ENCODE data around the gene DUS2.
A peak's percentile ranks its signal among the peaks of the same experiment; 100 is the strongest.

DUS2 gene

GRCh38 chr16:68085259-68086071 is 62.4 kb downstream of the DUS2 start, which contains the start of gene NFATC3 (continued):
- TF ChIP-seq ZNF785 (tag by site-specific recombination; IDR thresholded peaks at IDR 0.05) (no peak), ZNF530 (tag by site-specific recombination; IDR thresholded peaks at IDR 0.05; ENCODE audit: low read depth) (no peak), MEIS1 (CRISPR knock-in tag; IDR thresholded peaks at IDR 0.05; ENCODE audit: borderline replicate concordance) (no peak), KLF8 (tag by site-specific recombination; IDR thresholded peaks at IDR 0.05) (no peak), ELK4 (IDR thresholded peaks at IDR 0.05; ENCODE audit: borderline replicate concordance, low read depth, low read length) (no peak), ZNF670 (tag by site-specific recombination; IDR thresholded peaks at IDR 0.05; ENCODE audit: low read depth) (no peak), ZNF626 (tag by site-specific recombination; IDR thresholded peaks at IDR 0.05) (no peak), ZNF449 (tag by site-specific recombination; IDR thresholded peaks at IDR 0.05) (no peak), ZNF169 (tag by site-specific recombination; IDR thresholded peaks at IDR 0.05) (peak; percentile 42; the same call in 1 of the 2 replicates), HOXD13 (CRISPR knock-in tag; IDR thresholded peaks at IDR 0.05; ENCODE audit: borderline replicate concordance) (no peak), KLF10 (tag by site-specific recombination; IDR thresholded peaks at IDR 0.05) (peak; percentile 78), RBAK (tag by site-specific recombination; IDR thresholded peaks at IDR 0.05) (no peak), ZNF76 (tag by site-specific recombination; IDR thresholded peaks at IDR 0.05; ENCODE audit: borderline replicate concordance, low read depth) (0 out of 2 replicates have a peak, but pooled peaks have one; percentile 16), CTCF (tag by site-specific recombination; IDR thresholded peaks at IDR 0.05) (peak; percentile 53; the same call in 1 of the 2 replicates), ZNF10 (tag by site-specific recombination; IDR thresholded peaks at IDR 0.05) (0 out of 2 replicates have a peak, but pooled peaks have one; percentile 23), PRDM2 (tag by site-specific recombination; IDR thresholded peaks at IDR 0.05; ENCODE audit: borderline replicate concordance) (no peak), ZNF792 (tag by site-specific recombination; IDR thresholded peaks at IDR 0.05) (no peak; the same call in 1 of the 2 replicates), ZNF239 (tag by site-specific recombination; IDR thresholded peaks at IDR 0.05) (no peak), IKZF3 (tag by site-specific recombination; IDR thresholded peaks at IDR 0.05) (0 out of 2 replicates have a peak, but pooled peaks have one; percentile 21), ZNF433 (tag by site-specific recombination; IDR thresholded peaks at IDR 0.05; ENCODE audit: low read depth) (no peak)
- TF ChIP-seq, protein P1, sequence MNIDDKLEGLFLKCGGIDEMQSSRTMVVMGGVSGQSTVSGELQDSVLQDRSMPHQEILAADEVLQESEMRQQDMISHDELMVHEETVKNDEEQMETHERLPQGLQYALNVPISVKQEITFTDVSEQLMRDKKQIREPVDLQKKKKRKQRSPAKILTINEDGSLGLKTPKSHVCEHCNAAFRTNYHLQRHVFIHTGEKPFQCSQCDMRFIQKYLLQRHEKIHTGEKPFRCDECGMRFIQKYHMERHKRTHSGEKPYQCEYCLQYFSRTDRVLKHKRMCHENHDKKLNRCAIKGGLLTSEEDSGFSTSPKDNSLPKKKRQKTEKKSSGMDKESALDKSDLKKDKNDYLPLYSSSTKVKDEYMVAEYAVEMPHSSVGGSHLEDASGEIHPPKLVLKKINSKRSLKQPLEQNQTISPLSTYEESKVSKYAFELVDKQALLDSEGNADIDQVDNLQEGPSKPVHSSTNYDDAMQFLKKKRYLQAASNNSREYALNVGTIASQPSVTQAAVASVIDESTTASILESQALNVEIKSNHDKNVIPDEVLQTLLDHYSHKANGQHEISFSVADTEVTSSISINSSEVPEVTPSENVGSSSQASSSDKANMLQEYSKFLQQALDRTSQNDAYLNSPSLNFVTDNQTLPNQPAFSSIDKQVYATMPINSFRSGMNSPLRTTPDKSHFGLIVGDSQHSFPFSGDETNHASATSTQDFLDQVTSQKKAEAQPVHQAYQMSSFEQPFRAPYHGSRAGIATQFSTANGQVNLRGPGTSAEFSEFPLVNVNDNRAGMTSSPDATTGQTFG (tag by site-specific recombination; IDR thresholded peaks at IDR 0.05; ENCODE audit: borderline replicate concordance), result no peak
- TF ChIP-seq, protein P2, sequence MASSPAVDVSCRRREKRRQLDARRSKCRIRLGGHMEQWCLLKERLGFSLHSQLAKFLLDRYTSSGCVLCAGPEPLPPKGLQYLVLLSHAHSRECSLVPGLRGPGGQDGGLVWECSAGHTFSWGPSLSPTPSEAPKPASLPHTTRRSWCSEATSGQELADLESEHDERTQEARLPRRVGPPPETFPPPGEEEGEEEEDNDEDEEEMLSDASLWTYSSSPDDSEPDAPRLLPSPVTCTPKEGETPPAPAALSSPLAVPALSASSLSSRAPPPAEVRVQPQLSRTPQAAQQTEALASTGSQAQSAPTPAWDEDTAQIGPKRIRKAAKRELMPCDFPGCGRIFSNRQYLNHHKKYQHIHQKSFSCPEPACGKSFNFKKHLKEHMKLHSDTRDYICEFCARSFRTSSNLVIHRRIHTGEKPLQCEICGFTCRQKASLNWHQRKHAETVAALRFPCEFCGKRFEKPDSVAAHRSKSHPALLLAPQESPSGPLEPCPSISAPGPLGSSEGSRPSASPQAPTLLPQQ (tag by site-specific recombination; IDR thresholded peaks at IDR 0.05), result peak; percentile 53; the same call in 1 of the 2 replicates
- TF ChIP-seq, protein P3, sequence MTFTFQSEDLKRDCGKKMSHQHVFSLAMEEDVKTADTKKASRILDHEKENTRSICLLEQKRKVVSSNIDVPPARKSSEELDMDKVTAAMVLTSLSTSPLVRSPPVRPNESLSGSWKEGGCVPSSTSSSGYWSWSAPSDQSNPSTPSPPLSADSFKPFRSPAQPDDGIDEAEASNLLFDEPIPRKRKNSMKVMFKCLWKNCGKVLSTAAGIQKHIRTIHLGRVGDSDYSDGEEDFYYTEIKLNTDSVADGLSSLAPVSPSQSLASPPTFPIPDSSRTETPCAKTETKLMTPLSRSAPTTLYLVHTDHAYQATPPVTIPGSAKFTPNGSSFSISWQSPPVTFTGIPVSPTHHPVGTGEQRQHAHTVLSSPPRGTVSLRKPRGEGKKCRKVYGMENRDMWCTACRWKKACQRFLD (tag by site-specific recombination; IDR thresholded peaks at IDR 0.05), result no peak
